ENCODE data around the gene TMEM256.

Gene TMEM256

GRCh38 chr17:7361906-7362305 lies 42.0 kb downstream of the TMEM256 start:
- DNase-seq: no peak
- in situ Hi-C loops (cut with MboI; ENCODE audit: low pct_unique_long_range_greater_than_20kb, low sequenced_read_pairs): no loop called here

- no peak for DNase-seq
- in situ Hi-C loops (cut with MboI; ENCODE audit: low pct_unique_long_range_greater_than_20kb, low sequenced_read_pairs): no loop called here
Measured at GRCh38 chr17:7357381-7357780, 46.5 kb downstream of the TMEM256 start.

- DNase-seq: no peak
- in situ Hi-C loops (cut with MboI; ENCODE audit: low pct_unique_long_range_greater_than_20kb, low sequenced_read_pairs): no loop called here
Measured at GRCh38 chr17:7356756-7357155, 47.1 kb downstream of the TMEM256 start.

- peak; percentile 94 for DNase-seq
- in situ Hi-C loops (cut with MboI; ENCODE audit: low pct_unique_long_range_greater_than_20kb, low sequenced_read_pairs): no loop called here
Measured at GRCh38 chr17:7356072-7356549, 47.8 kb downstream of the TMEM256 start.

GRCh38 chr17:7355573-7355972 lies 48.3 kb downstream of the TMEM256 start:
- DNase-seq: no peak
- in situ Hi-C loops (cut with MboI; ENCODE audit: low pct_unique_long_range_greater_than_20kb, low sequenced_read_pairs): no loop called here

GRCh38 chr17:7355053-7355452 lies 48.8 kb downstream of the TMEM256 start, which contains the start of gene TMEM95:
TMEM95 (plus strand) TSS chr17:7355156; CDS start chr17:7355205, 49 bp downstream.
- no peak for DNase-seq
- in situ Hi-C loops (cut with MboI; ENCODE audit: low pct_unique_long_range_greater_than_20kb, low sequenced_read_pairs): no loop called here

- no peak for DNase-seq
- in situ Hi-C loops (cut with MboI; ENCODE audit: low pct_unique_long_range_greater_than_20kb, low sequenced_read_pairs): no loop called here
Measured at GRCh38 chr17:7354262-7354843, 49.5 kb downstream of the TMEM256 start.

Data from KBM-7 (cell line).